GM12878 (cell line): ENCODE measurements around the gene RAB43. TPM values are rescaled to one million over a fixed set of nuclear protein-coding genes. Genes with fewer than 3 reads are reported as not detected.
A peak's percentile ranks its signal among the peaks of the same experiment; 100 is the strongest.

ENCODE experiments used
- ATF7 ChIP-seq: fragments of 450-650 bp; IDR thresholded peaks from 2 replicates; pipeline ENCODE4 v1.6.1; 2016; ENCODE audit warnings: low read depth, mild to moderate bottlenecking
- CHD2 ChIP-seq: IDR thresholded peaks from 2 replicates; pipeline ENCODE4 v1.6.1; 2011; ENCODE audit warnings: low read depth, low read length, improper control_type of control experiment, borderline replicate concordance
- CREM ChIP-seq: IDR thresholded peaks from 2 replicates; pipeline ENCODE4 v1.6.1; 2014; ENCODE audit warnings: antibody characterized with exemption, low read depth
- GATAD2B ChIP-seq: fragments of 450-650 bp; conservative IDR thresholded peaks from 2 replicates; pipeline ENCODE4 v1.6.1; 2017; ENCODE audit warnings: low read depth, mild to moderate bottlenecking, moderate library complexity
- HCFC1 ChIP-seq: fragments of 150-350 bp; IDR thresholded peaks from 2 replicates; pipeline ENCODE4 v1.6.1; 2014; ENCODE audit warnings: low read length
- HDGF ChIP-seq: fragments of 450-650 bp; IDR thresholded peaks from 2 replicates; pipeline ENCODE4 v1.6.1; 2016; ENCODE audit warnings: antibody characterized with exemption
- IKZF1 ChIP-seq: fragments of 450-650 bp; conservative IDR thresholded peaks from 2 replicates; pipeline ENCODE4 v1.6.1; 2017; ENCODE audit warnings: antibody characterized with exemption, mild to moderate bottlenecking
- KAT2A ChIP-seq: conservative IDR thresholded peaks from 2 replicates; pipeline ENCODE4 v1.6.1; 2011; ENCODE audit warnings: low read depth, low read length; ENCODE audit not compliant: control insufficient read depth
- NFIC ChIP-seq: IDR thresholded peaks from 2 replicates; pipeline ENCODE4 v1.6.1; 2012; ENCODE audit warnings: low read depth, mild to moderate bottlenecking, inconsistent platforms, low read length, moderate library complexity
- NRF1 ChIP-seq: conservative IDR thresholded peaks from 2 replicates; pipeline ENCODE4 v1.6.1; 2011; ENCODE audit warnings: mild to moderate bottlenecking, low read depth, low read length, improper control_type of control experiment
- PAX8 ChIP-seq: fragments of 450-650 bp; IDR thresholded peaks from 2 replicates; pipeline ENCODE4 v1.6.1; 2017; ENCODE audit warnings: mild to moderate bottlenecking, moderate library complexity
- RUNX3 ChIP-seq: IDR thresholded peaks from 2 replicates; pipeline ENCODE4 v1.6.1; 2012; ENCODE audit warnings: low read length, inconsistent platforms
- SIN3A ChIP-seq: IDR thresholded peaks from 2 replicates; pipeline ENCODE4 v1.6.1; 2012; ENCODE audit warnings: low read depth, low read length, improper control_type of control experiment
- SKIL ChIP-seq: fragments of 450-650 bp; IDR thresholded peaks from 2 replicates; pipeline ENCODE4 v1.6.1; 2017; ENCODE audit warnings: mild to moderate bottlenecking, low read depth, inconsistent platforms; ENCODE audit not compliant: poor library complexity, severe bottlenecking
- STAT3 ChIP-seq: IDR thresholded peaks from 2 replicates; pipeline ENCODE4 v1.6.1; 2011; ENCODE audit warnings: low read depth, low read length, improper control_type of control experiment
- ZNF207 ChIP-seq: fragments of 450-650 bp; IDR thresholded peaks from 2 replicates; pipeline ENCODE4 v1.6.1; 2014; ENCODE audit warnings: antibody characterized with exemption, mild to moderate bottlenecking, borderline replicate concordance
- polyA plus RNA-seq, 11 experiments: library from polyadenylated mRNA; depleted of rRNA in 4 of 11; unstranded in 6 of 11; stranded (reverse) in 5 of 11; fragments of >200 nt; fragmentation: Nextera tagmentation in 4 of 11; fragmentation: Illumina TruSeq in 1 of 11; extraction: Ambion mirVana in 4 of 11; extraction: Trizol in 1 of 11; gene quantifications; 1 replicate in 1 of 11; 2 replicates in 10 of 11; pipeline versions ENCODE4 v1.2.1 to v1.2.3, GENCODE V29; 2011 to 2016; ENCODE audit warnings: inconsistent platforms in 2 of 11, missing spikeins in 2 of 11, low read depth in 1 of 11
- total RNA-seq, 4 experiments: library from RNA; depleted of rRNA in 3 of 4; stranded (reverse); fragments of >200 nt in 3 of 4; fragmentation: Illumina TruSeq in 1 of 4; extraction: Trizol in 1 of 4; gene quantifications; 2 replicates each; pipeline versions ENCODE4 v1.2.1 to v1.2.3, GENCODE V29; 2013 to 2021
- TF ChIP-seq, protein P1 (sequence below): IDR thresholded peaks from 2 replicates; pipeline ENCODE4 v1.6.1; 2011; ENCODE audit warnings: mild to moderate bottlenecking, low read depth, low read length, moderate library complexity; ENCODE audit not compliant: insufficient replicate concordance
- TF ChIP-seq, protein P2 (sequence below): IDR thresholded peaks from 2 replicates; pipeline ENCODE4 v1.6.1; 2012; ENCODE audit warnings: low read length, inconsistent platforms
- TF ChIP-seq, protein P3 (sequence below): fragments of 450-650 bp; IDR thresholded peaks from 2 replicates; pipeline ENCODE4 v1.6.1; 2018; ENCODE audit warnings: mild to moderate bottlenecking, low read depth, moderate library complexity; ENCODE audit not compliant: partially characterized antibody
- TF ChIP-seq, protein P4 (sequence below): fragments of 450-650 bp; IDR thresholded peaks from 2 replicates; pipeline ENCODE4 v1.6.1; 2016; ENCODE audit warnings: mild to moderate bottlenecking

Gene RAB43
- total and polyA plus RNA-seq, 10 of the 15 experiments (the other 5 are each of a cell fraction or from before 2014, with no cell fraction given) = 0.08 to 14.0 (median 4.0) TPM

DNA sequence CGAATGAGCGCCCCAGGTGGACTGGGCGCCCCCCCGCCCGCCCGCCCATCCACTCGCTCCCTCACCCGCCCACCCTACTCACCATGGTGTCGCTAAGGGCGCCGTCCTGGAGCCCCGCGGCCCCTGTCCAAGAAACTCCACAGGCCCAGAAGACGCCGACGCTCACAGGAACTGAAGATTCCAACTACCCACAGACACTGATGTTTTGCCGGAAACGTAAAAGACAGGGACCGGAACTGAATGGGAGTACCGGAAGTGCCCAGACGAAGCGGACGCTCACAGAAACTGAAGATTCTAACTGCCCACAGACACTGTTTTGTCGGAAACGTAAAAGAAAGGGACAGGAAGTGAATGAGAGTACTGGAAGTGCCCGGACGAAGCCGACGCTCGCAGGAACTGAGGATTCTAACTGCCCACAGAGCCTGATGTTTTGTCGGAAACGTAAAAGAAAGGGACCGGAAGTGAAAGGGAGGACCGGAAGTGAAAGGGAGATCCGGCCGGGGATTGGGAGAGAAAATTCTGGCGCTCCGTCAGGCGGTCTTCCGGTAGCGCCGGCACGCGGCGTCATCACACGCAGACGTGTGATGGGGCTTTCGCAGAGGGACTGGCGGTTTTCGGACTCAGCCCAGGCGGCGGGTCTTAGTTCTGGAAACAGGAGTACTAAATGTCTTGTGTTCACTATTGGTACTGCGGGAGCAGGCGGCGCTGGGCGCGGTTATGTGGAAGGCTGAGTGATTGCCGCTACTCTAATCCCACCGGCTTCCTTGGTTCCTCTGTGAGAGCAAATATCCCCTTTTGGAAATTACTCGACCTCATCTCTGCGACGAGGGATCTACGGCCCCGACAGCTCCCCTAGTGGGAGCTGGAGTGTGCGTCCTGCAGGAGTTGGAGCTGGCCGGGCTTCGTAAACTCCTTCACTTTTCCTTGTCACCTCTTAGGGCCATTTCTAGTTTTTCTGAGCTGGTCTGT is 39.6 kb upstream of the RAB43 start, which contains the start of gene ISY1 (continued):
- TF ChIP-seq, protein P1, sequence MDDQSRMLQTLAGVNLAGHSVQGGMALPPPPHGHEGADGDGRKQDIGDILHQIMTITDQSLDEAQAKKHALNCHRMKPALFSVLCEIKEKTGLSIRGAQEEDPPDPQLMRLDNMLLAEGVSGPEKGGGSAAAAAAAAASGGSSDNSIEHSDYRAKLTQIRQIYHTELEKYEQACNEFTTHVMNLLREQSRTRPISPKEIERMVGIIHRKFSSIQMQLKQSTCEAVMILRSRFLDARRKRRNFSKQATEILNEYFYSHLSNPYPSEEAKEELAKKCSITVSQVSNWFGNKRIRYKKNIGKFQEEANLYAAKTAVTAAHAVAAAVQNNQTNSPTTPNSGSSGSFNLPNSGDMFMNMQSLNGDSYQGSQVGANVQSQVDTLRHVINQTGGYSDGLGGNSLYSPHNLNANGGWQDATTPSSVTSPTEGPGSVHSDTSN = peak; percentile 9
- peak; percentile 74; the same call in 1 of the 2 replicates for TF ChIP-seq GATAD2B
- no peak for TF ChIP-seq KAT2A
- TF ChIP-seq PAX8 = no peak
- peak; percentile 76 for TF ChIP-seq RUNX3
- TF ChIP-seq, protein P2, sequence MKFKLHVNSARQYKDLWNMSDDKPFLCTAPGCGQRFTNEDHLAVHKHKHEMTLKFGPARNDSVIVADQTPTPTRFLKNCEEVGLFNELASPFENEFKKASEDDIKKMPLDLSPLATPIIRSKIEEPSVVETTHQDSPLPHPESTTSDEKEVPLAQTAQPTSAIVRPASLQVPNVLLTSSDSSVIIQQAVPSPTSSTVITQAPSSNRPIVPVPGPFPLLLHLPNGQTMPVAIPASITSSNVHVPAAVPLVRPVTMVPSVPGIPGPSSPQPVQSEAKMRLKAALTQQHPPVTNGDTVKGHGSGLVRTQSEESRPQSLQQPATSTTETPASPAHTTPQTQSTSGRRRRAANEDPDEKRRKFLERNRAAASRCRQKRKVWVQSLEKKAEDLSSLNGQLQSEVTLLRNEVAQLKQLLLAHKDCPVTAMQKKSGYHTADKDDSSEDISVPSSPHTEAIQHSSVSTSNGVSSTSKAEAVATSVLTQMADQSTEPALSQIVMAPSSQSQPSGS = peak; percentile 36; the same call in 1 of the 2 replicates
- TF ChIP-seq SIN3A = peak; percentile 62
- peak; percentile 96 for TF ChIP-seq CREM
- TF ChIP-seq, protein P3, sequence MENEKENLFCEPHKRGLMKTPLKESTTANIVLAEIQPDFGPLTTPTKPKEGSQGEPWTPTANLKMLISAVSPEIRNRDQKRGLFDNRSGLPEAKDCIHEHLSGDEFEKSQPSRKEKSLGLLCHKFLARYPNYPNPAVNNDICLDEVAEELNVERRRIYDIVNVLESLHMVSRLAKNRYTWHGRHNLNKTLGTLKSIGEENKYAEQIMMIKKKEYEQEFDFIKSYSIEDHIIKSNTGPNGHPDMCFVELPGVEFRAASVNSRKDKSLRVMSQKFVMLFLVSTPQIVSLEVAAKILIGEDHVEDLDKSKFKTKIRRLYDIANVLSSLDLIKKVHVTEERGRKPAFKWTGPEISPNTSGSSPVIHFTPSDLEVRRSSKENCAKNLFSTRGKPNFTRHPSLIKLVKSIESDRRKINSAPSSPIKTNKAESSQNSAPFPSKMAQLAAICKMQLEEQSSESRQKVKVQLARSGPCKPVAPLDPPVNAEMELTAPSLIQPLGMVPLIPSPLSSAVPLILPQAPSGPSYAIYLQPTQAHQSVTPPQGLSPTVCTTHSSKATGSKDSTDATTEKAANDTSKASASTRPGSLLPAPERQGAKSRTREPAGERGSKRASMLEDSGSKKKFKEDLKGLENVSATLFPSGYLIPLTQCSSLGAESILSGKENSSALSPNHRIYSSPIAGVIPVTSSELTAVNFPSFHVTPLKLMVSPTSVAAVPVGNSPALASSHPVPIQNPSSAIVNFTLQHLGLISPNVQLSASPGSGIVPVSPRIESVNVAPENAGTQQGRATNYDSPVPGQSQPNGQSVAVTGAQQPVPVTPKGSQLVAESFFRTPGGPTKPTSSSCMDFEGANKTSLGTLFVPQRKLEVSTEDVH = peak; percentile 100
- TF ChIP-seq SKIL = peak; percentile 88
- TF ChIP-seq NRF1 = no peak
- TF ChIP-seq ATF7 = peak; percentile 86
- TF ChIP-seq, protein P4, sequence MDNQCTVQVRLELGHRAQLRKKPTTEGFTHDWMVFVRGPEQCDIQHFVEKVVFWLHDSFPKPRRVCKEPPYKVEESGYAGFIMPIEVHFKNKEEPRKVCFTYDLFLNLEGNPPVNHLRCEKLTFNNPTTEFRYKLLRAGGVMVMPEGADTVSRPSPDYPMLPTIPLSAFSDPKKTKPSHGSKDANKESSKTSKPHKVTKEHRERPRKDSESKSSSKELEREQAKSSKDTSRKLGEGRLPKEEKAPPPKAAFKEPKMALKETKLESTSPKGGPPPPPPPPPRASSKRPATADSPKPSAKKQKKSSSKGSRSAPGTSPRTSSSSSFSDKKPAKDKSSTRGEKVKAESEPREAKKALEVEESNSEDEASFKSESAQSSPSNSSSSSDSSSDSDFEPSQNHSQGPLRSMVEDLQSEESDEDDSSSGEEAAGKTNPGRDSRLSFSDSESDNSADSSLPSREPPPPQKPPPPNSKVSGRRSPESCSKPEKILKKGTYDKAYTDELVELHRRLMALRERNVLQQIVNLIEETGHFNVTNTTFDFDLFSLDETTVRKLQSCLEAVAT = peak; percentile 65; the same call in 1 of the 2 replicates
- TF ChIP-seq CHD2 = peak; percentile 69
- 0 out of 2 replicates have a peak, but pooled peaks have one; percentile 56 for TF ChIP-seq STAT3
- TF ChIP-seq HDGF = no peak
- peak; percentile 95 for TF ChIP-seq ZNF207
- TF ChIP-seq IKZF1 = peak; percentile 96
- peak; percentile 77 for TF ChIP-seq HCFC1
- peak; percentile 66; the same call in 1 of the 2 replicates for TF ChIP-seq NFIC
